Measurements from ENCODE around the gene SCRN1. TPM values are rescaled to one million over a fixed set of nuclear protein-coding genes. Genes with fewer than 3 reads are reported as not detected.

The SCRN1 gene
- total RNA-seq, 1 donor from 2014 or later: 106 TPM

- H3K9me3 Mint-ChIP-seq (ENCODE audit: unreplicated experiment): no peaks in the 10 kb centered on the region
- peaks cover 2% of the 10 kb centered on the region for H3K4me1 Mint-ChIP-seq (ENCODE audit: unreplicated experiment)
- H3K36me3 Mint-ChIP-seq (ENCODE audit: unreplicated experiment): peaks cover 36% of the 10 kb centered on the region
- DNase-seq (ENCODE audit: extremely low spot score, unreplicated experiment): no peak
- no peak for TF ChIP-seq CTCF (IDR thresholded peaks at IDR 0.05)
- H3K27ac Mint-ChIP-seq (ENCODE audit: unreplicated experiment): no peak overlapping the region
- no peaks in the 10 kb centered on the region for H3K27me3 Mint-ChIP-seq (ENCODE audit: unreplicated experiment)
- H3K4me3 Mint-ChIP-seq (ENCODE audit: unreplicated experiment): no peak overlapping the region
Measured at GRCh38 chr7:29919790-29920189, 69.8 kb downstream of the SCRN1 start.

- DNase-seq (ENCODE audit: extremely low spot score, unreplicated experiment): no peak
- H3K4me1 Mint-ChIP-seq (ENCODE audit: unreplicated experiment): peaks cover 2% of the 10 kb centered on the region
- TF ChIP-seq CTCF (IDR thresholded peaks at IDR 0.05): no peak
- H3K27me3 Mint-ChIP-seq (ENCODE audit: unreplicated experiment): no peaks in the 10 kb centered on the region
- H3K4me3 Mint-ChIP-seq (ENCODE audit: unreplicated experiment): no peak overlapping the region
- peaks cover 29% of the 10 kb centered on the region for H3K36me3 Mint-ChIP-seq (ENCODE audit: unreplicated experiment)
- H3K9me3 Mint-ChIP-seq (ENCODE audit: unreplicated experiment): no peaks in the 10 kb centered on the region
- no peak overlapping the region for H3K27ac Mint-ChIP-seq (ENCODE audit: unreplicated experiment)
Measured at GRCh38 chr7:29918850-29919249, 70.8 kb downstream of the SCRN1 start.

- no peak overlapping the region for H3K27ac Mint-ChIP-seq (ENCODE audit: unreplicated experiment)
- peaks cover 2% of the 10 kb centered on the region for H3K4me1 Mint-ChIP-seq (ENCODE audit: unreplicated experiment)
- H3K9me3 Mint-ChIP-seq (ENCODE audit: unreplicated experiment): no peaks in the 10 kb centered on the region
- H3K4me3 Mint-ChIP-seq (ENCODE audit: unreplicated experiment): no peak overlapping the region
- no peaks in the 10 kb centered on the region for H3K27me3 Mint-ChIP-seq (ENCODE audit: unreplicated experiment)
- TF ChIP-seq CTCF (IDR thresholded peaks at IDR 0.05): no peak
- DNase-seq (ENCODE audit: extremely low spot score, unreplicated experiment): no peak
- peaks cover 25% of the 10 kb centered on the region for H3K36me3 Mint-ChIP-seq (ENCODE audit: unreplicated experiment)
Measured at GRCh38 chr7:29917641-29918040, 72.0 kb downstream of the SCRN1 start.

GRCh38 chr7:29915481-29916215, 74.0 kb downstream of the SCRN1 start:
- no peak overlapping the region for H3K27ac Mint-ChIP-seq (ENCODE audit: unreplicated experiment)
- no peaks in the 10 kb centered on the region for H3K9me3 Mint-ChIP-seq (ENCODE audit: unreplicated experiment)
- H3K4me1 Mint-ChIP-seq (ENCODE audit: unreplicated experiment): peaks cover 2% of the 10 kb centered on the region
- no peak for TF ChIP-seq CTCF (IDR thresholded peaks at IDR 0.05)
- H3K4me3 Mint-ChIP-seq (ENCODE audit: unreplicated experiment): no peak overlapping the region
- no peak for DNase-seq (ENCODE audit: extremely low spot score, unreplicated experiment)
- H3K27me3 Mint-ChIP-seq (ENCODE audit: unreplicated experiment): no peaks in the 10 kb centered on the region
- H3K36me3 Mint-ChIP-seq (ENCODE audit: unreplicated experiment): peaks cover 25% of the 10 kb centered on the region

GRCh38 chr7:29914180-29914579, 75.4 kb downstream of the SCRN1 start:
- Mint-ChIP-seq H3K9me3 (ENCODE audit: unreplicated experiment) (no peaks in the 10 kb centered on the region), H3K4me1 (ENCODE audit: unreplicated experiment) (peaks cover 2% of the 10 kb centered on the region), H3K4me3 (ENCODE audit: unreplicated experiment) (no peak overlapping the region), H3K36me3 (ENCODE audit: unreplicated experiment) (peaks cover 14% of the 10 kb centered on the region), H3K27me3 (ENCODE audit: unreplicated experiment) (no peaks in the 10 kb centered on the region), H3K27ac (ENCODE audit: unreplicated experiment) (no peak overlapping the region)
- DNase-seq (ENCODE audit: extremely low spot score, unreplicated experiment): no peak
- TF ChIP-seq CTCF (IDR thresholded peaks at IDR 0.05): no peak
